ENCODE measurements around the gene CHKA.
"Not testable (repeated sequence)": the region's sequence is repeated elsewhere in the genome, so short reads cannot be mapped to it uniquely, and the experiment has no call there.

The CHKA gene

DNA sequence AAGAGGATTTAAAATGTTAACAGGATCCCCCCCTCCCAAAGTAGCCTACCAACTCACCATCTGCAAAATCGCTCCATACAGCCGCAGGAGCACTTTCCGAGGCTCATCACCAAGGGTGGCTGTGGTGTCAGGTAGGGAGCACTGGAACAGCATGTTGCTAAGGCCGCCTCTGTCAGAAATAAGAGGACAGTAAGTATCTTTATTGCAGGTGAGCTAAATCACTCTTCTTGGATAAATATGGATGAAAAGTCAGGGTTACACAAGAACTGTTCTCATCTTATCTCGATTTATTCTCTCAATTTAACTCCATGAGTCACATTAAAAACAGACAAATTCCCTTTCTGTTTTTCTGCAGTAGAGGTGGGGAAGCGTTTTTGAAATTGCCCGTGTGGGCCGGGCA, 24.2 kb downstream of the CHKA start:
- DNase-seq (ENCODE audit: low read depth in 1 of 2, low spot score in 1 of 2) = no peak
- no peak for TF ChIP-seq JUND (IDR thresholded peaks at IDR 0.05; ENCODE audit: low read depth)
- in situ Hi-C loops (cut with HindIII; ENCODE audit: low pct_unique_long_range_greater_than_20kb, low sequenced_read_pairs) = no loop called here

DNA sequence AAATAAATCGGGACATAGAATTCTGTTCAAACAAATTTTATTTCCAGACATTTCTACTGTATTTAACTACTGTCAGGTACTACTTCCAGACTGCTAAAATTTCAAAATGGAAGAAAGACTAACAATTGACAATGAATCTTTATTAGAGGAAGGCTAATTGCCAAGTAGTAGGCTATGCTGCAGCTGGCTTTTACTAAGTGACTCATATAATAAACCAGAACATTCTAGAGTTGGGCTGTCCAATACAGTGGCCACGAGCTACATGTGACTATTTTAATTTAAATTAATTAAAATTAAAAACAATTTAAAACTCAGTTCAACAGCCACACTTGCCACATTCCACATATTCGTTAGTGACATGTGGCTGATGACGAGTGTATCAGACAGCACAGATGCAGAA, 27.6 kb downstream of the CHKA start:
- no peak for TF ChIP-seq JUND (IDR thresholded peaks at IDR 0.05; ENCODE audit: low read depth)
- in situ Hi-C loops (cut with HindIII; ENCODE audit: low pct_unique_long_range_greater_than_20kb, low sequenced_read_pairs) = no loop called here
- no peak for DNase-seq (ENCODE audit: low read depth in 1 of 2, low spot score in 1 of 2)

DNA sequence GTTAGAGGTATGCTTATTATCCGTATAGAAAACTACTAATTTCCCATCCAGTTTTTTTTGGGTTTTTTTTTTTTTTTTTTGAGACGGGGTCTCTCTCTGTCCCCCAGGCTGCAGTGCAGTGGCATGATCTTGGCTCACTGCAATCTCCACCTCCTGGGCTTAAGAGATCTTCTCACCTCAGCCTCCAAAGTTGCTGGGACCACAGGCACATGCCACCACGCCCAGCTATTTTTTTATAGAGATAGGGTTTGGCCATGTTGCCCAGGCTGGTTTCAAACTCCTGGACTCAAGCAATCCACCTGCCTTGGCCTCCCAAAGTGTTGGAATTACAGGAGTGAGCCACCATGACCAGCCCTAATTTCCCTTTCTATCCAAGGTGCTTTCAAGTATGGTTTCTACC, 28.2 kb downstream of the CHKA start:
- DNase-seq (ENCODE audit: low read depth in 1 of 2, low spot score in 1 of 2); in situ Hi-C loops (cut with HindIII; ENCODE audit: low pct_unique_long_range_greater_than_20kb, low sequenced_read_pairs): not testable (repeated sequence)

DNA sequence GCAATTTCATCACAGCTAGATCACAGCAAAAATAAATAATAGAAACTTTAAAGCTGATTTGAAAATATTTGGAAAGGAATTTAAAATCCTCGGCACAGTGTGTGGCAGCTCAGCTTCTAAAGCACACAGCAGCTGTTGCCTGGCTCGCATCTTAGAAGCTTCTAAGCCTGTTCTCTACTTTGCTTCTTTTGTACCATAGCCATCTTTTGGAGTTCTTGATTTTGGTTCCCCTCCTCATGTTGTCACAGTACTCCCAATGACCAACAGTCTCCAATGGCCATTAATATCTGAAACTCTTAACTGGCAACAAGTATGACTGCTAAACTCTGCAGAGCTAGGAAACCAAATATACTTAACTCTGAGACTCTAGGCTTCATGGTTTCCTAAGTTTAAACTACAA, 28.8 kb downstream of the CHKA start:
- TF ChIP-seq JUND (IDR thresholded peaks at IDR 0.05; ENCODE audit: low read depth) = no peak
- DNase-seq (ENCODE audit: low read depth in 1 of 2, low spot score in 1 of 2) = no peak
- in situ Hi-C loops (cut with HindIII; ENCODE audit: low pct_unique_long_range_greater_than_20kb, low sequenced_read_pairs) = no loop called here

- TF ChIP-seq JUND (IDR thresholded peaks at IDR 0.05; ENCODE audit: low read depth) = no peak
- in situ Hi-C loops (cut with HindIII; ENCODE audit: low pct_unique_long_range_greater_than_20kb, low sequenced_read_pairs) = no loop called here
- DNase-seq (ENCODE audit: low read depth in 1 of 2, low spot score in 1 of 2) = no peak
These were observed 30.5 kb downstream of the CHKA start for GRCh38 chr11:68090706-68091105.

GRCh38 chr11:68090287-68090686, 30.9 kb downstream of the CHKA start:
- no peak for DNase-seq (ENCODE audit: low read depth in 1 of 2, low spot score in 1 of 2)
- in situ Hi-C loops (cut with HindIII; ENCODE audit: low pct_unique_long_range_greater_than_20kb, low sequenced_read_pairs) = no loop called here
- TF ChIP-seq JUND (IDR thresholded peaks at IDR 0.05; ENCODE audit: low read depth) = no peak

- in situ Hi-C loops (cut with HindIII; ENCODE audit: low pct_unique_long_range_greater_than_20kb, low sequenced_read_pairs) = no loop called here
- no peak for DNase-seq (ENCODE audit: low read depth in 1 of 2, low spot score in 1 of 2)
- TF ChIP-seq JUND (IDR thresholded peaks at IDR 0.05; ENCODE audit: low read depth) = no peak
These were observed 31.5 kb downstream of the CHKA start for GRCh38 chr11:68089679-68090078.

DNA sequence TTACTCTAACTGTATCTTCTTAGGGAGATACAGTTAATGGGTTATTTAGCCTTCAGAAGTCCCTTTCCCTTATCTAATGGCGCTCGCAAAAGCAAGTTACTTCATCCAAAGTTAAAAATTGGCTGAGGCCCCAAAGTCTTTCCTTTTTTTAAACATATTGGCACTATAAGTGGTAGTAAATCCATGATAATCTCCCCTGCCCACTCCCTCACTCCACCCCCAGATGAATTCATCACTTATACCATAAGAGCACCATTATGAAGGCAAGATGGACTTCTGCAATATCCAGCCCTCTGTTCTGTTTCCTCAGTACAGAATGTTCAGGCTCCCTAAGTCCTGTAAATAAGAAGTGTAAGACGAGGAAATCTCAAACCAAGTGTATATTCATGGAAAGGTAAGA, 37.7 kb downstream of the CHKA start:
- in situ Hi-C loops (cut with HindIII; ENCODE audit: low pct_unique_long_range_greater_than_20kb, low sequenced_read_pairs) = no loop called here
- DNase-seq (ENCODE audit: low read depth in 1 of 2, low spot score in 1 of 2) = no peak
- no peak for TF ChIP-seq JUND (IDR thresholded peaks at IDR 0.05; ENCODE audit: low read depth)

DNA sequence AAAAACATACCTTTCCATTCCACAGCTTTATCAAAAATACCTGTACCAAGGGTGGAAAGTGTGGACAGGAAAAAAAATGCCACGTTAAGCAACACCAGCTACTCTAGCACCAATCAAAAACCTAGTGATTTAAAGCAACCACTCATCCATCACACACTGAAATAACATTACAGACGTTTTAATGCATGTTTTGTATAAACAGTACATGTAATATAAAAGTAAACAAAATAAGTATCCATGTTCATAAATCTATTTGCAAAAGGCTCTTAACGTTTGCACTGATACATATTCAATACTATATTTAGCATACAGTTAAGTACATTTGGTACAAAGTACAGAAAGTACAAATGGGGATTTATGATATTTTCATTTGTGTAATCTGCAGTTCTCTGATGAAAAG, 38.7 kb downstream of the CHKA start:
- in situ Hi-C loops (cut with HindIII; ENCODE audit: low pct_unique_long_range_greater_than_20kb, low sequenced_read_pairs) = no loop called here
- no peak for TF ChIP-seq JUND (IDR thresholded peaks at IDR 0.05; ENCODE audit: low read depth)
- DNase-seq (ENCODE audit: low read depth in 1 of 2, low spot score in 1 of 2) = no peak

DNA sequence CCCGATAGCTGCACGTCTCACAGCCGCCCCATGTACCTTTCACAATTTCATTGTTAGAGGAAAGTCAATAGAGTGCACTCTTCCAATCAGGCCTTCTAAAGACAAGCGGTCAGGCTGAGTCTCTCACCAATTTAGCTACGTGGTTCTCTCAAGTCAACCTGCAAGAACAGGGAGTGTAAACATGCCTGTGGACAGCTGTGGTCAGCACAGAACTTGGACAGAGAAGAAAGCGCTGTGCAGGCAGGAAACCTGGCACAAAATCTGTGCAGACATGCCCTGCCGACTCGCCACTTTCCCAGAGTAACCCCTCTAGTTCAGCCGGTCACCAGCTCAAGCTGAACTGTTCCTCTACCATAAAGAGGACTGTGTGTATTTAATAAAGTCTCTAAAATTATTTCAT, 39.5 kb downstream of the CHKA start:
- in situ Hi-C loops (cut with HindIII; ENCODE audit: low pct_unique_long_range_greater_than_20kb, low sequenced_read_pairs) = no loop called here

GRCh38 chr11:68080860-68081259, 40.3 kb downstream of the CHKA start:
- in situ Hi-C loops (cut with HindIII; ENCODE audit: low pct_unique_long_range_greater_than_20kb, low sequenced_read_pairs) = no loop called here
- no peak for DNase-seq (ENCODE audit: low read depth in 1 of 2, low spot score in 1 of 2)
- TF ChIP-seq JUND (IDR thresholded peaks at IDR 0.05; ENCODE audit: low read depth) = no peak

More for the DNA sequence above, 39.5 kb downstream of the CHKA start:
- TF ChIP-seq JUND (IDR thresholded peaks at IDR 0.05; ENCODE audit: low read depth) = no peak
- peak in 1 of 2 experiments; percentile 80 for DNase-seq (ENCODE audit: low read depth in 1 of 2, low spot score in 1 of 2)

- in situ Hi-C loops (cut with HindIII; ENCODE audit: low pct_unique_long_range_greater_than_20kb, low sequenced_read_pairs) = no loop called here
- no peak for TF ChIP-seq JUND (IDR thresholded peaks at IDR 0.05; ENCODE audit: low read depth)
- DNase-seq (ENCODE audit: low read depth in 1 of 2, low spot score in 1 of 2) = peak in 1 of 2 experiments; percentile 39
These were observed 43.3 kb downstream of the CHKA start for GRCh38 chr11:68077617-68078582.

DNA sequence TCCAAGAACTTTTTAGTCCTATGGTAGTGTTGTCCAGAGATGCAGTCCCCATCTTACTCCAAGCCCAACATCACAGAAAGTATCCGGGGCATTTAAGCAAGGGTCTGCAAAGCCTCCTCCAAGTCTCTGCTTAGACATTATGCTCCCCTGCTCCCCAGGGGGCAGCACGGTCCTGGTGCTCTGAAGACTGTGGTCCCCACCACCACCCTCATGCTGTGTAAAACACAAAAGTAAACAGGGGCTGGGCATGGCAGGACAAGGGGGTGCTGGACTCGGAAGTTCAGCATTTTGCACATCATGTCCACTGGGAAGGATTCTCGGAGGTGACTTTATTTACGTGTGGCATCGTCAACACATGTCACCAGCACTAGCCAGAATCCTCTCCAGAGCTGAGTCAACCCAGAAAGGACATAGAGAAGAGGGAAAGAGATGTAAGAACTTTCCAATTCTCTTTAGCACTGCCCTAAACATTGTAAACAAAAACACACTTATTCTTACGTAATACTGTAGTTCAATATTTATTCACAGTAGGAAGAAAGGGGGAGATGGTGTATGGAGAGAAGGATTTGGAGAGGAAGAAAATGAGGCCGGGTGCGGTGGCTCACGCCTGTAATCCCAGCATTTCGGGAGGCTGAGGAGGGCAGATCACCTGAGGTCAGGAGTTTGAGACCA, 44.7 kb downstream of the CHKA start:
- peak in 1 of 2 experiments; percentile 41 for DNase-seq (ENCODE audit: low read depth in 1 of 2, low spot score in 1 of 2)
- no peak for TF ChIP-seq JUND (IDR thresholded peaks at IDR 0.05; ENCODE audit: low read depth)
- in situ Hi-C loops (cut with HindIII; ENCODE audit: low pct_unique_long_range_greater_than_20kb, low sequenced_read_pairs) = no loop called here
